ENCODE measurements around the gene DACH1. TPM values are rescaled to one million over a fixed set of nuclear protein-coding genes. Genes with fewer than 3 reads are reported as not detected.

DACH1 gene
- polyA plus RNA-seq, 3 donors = 98.9 to 105 (median 99.0) TPM

GRCh38 chr13:71399631-71400215 is 467.3 kb downstream of the DACH1 start:
- DNase-seq = no peak

GRCh38 chr13:71396149-71396548 is 470.9 kb downstream of the DACH1 start:
- DNase-seq = no peak

DNA sequence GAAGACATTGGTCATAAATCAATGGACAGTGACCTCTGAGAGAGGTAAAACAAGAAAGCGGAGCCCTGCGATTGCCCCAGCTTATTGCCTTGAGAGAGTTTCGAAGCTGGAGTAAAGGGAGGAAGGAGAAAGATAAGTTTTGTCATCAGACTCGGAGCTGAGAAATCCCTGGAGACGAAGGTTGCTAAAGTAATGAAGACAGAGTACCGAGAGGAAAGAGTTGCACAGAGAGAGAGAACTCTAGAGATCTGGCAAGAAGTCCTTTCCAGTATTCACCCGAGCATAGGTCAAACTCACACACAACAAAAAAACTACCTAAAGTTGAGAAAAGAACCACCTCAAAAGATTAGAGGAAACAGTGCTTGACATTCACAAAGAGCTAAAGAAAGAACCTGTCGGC is 472.0 kb downstream of the DACH1 start:
- no peak for DNase-seq

GRCh38 chr13:71394176-71394575 is 472.8 kb downstream of the DACH1 start:
- no peak for DNase-seq
